Esophagus muscularis mucosa (tissue), 4 donors: Measurements from ENCODE around the gene GRIK4.

Experiments used
- CTCF ChIP-seq, 3 experiments: fragments of 200-600 bp in 2 of 3; fragments of 450-650 bp in 1 of 3; sonication (generic) in 2 of 3; IDR thresholded peaks; one replicate each; pipeline ENCODE4 v1.5.1; 2017 to 2019; ENCODE audit warnings: antibody characterized with exemption in 3 of 3, mild to moderate bottlenecking in 2 of 3, moderate library complexity in 1 of 3
- EP300 ChIP-seq: sonication (generic); formaldehyde crosslinking; IDR thresholded peaks from one replicate; pipeline ENCODE4 v1.6.1; 2017; ENCODE audit warnings: antibody characterized with exemption
- POLR2A ChIP-seq: fragments of 450-650 bp; IDR thresholded peaks from one replicate; pipeline ENCODE4 v1.6.1; 2017; ENCODE audit warnings: antibody characterized with exemption, moderate library complexity, mild to moderate bottlenecking, low read depth
- POLR2AphosphoS5 ChIP-seq, 2 donors: sonication (generic); formaldehyde crosslinking; IDR thresholded peaks; one replicate each; pipeline ENCODE4 v1.6.1; 2017; ENCODE audit warnings: antibody characterized with exemption in 2 of 2

- TF ChIP-seq CTCF (IDR thresholded peaks at IDR 0.05) (no peak), EP300 (no peak), POLR2A (no peak), POLR2AphosphoS5 (IDR thresholded peaks at IDR 0.05) (no peak)
These were observed 304.6 kb downstream of the GRIK4 start for GRCh38 chr11:120816176-120816575.
